Central memory CD8-positive, alpha-beta T cell (primary cell): ENCODE measurements around the gene TOX4.

Experiments
- ATAC-seq: fragments of 150-1000 bp; cut with Tn5 transposase; replicated peaks from 2 replicates; pipeline ENCODE4 v1.10.0; 2022; ENCODE audit warnings: mild to moderate bottlenecking, moderate FRiP score, moderate number of reproducible peaks; ENCODE audit not compliant: poor library complexity, severe bottlenecking; ENCODE audit errors: extremely low read depth
- DNase-seq, 2 donors: peaks; one replicate each; pipeline ENCODE4 v3.0.0; 2021; ENCODE audit warnings: low spot score in 2 of 2
- H3K27ac Mint-ChIP-seq: one replicate; pipeline ENCODE4 v1.8.0; 2022; ENCODE audit warnings: low read depth, mild to moderate bottlenecking, moderate library complexity, mixed read lengths
- H3K27me3 Mint-ChIP-seq: one replicate; pipeline ENCODE4 v1.8.0; 2022; ENCODE audit warnings: mixed read lengths
- H3K36me3 Mint-ChIP-seq: one replicate; pipeline ENCODE4 v1.8.0; 2022; ENCODE audit warnings: mild to moderate bottlenecking, moderate library complexity, mixed read lengths; ENCODE audit not compliant: insufficient read depth
- H3K4me1 Mint-ChIP-seq: one replicate; pipeline ENCODE4 v1.8.0; 2022; ENCODE audit warnings: mixed read lengths
- H3K4me3 Mint-ChIP-seq: one replicate; pipeline ENCODE4 v1.8.0; 2022; ENCODE audit warnings: mild to moderate bottlenecking, moderate library complexity, mixed read lengths
- H3K9me3 Mint-ChIP-seq: one replicate; pipeline ENCODE4 v1.8.0; 2022; ENCODE audit warnings: mixed read lengths

TOX4 gene

GRCh38 chr14:21528381-21529348 lies 51.7 kb downstream of the TOX4 start:
- H3K9me3 Mint-ChIP-seq = no peaks in the 10 kb centered on the region
- no peak overlapping the region for H3K27ac Mint-ChIP-seq
- ATAC-seq (no peak), DNase-seq (no peak)
- peaks cover 18% of the 10 kb centered on the region for H3K4me1 Mint-ChIP-seq
- no peaks in the 10 kb centered on the region for H3K36me3 Mint-ChIP-seq
- no peak overlapping the region for H3K4me3 Mint-ChIP-seq
- peaks cover 17% of the 10 kb centered on the region for H3K27me3 Mint-ChIP-seq

GRCh38 chr14:21529515-21529914 lies 52.5 kb downstream of the TOX4 start:
- Mint-ChIP-seq H3K36me3 (no peaks in the 10 kb centered on the region), H3K9me3 (no peaks in the 10 kb centered on the region), H3K4me3 (no peak overlapping the region), H3K27me3 (peaks cover 24% of the 10 kb centered on the region), H3K27ac (no peak overlapping the region), H3K4me1 (peaks cover 17% of the 10 kb centered on the region)
- ATAC-seq (no peak), DNase-seq (no peak)

- H3K4me1 Mint-ChIP-seq = peaks cover 6% of the 10 kb centered on the region
- ATAC-seq (no peak), DNase-seq (no peak)
- no peaks in the 10 kb centered on the region for H3K36me3 Mint-ChIP-seq
- H3K27ac Mint-ChIP-seq = no peak overlapping the region
- no peaks in the 10 kb centered on the region for H3K9me3 Mint-ChIP-seq
- H3K27me3 Mint-ChIP-seq = peaks cover 62% of the 10 kb centered on the region
- no peak overlapping the region for H3K4me3 Mint-ChIP-seq
Measured at GRCh38 chr14:21533294-21533693, 56.3 kb downstream of the TOX4 start.

- ATAC-seq (no peak), DNase-seq (no peak)
- Mint-ChIP-seq H3K9me3 (no peaks in the 10 kb centered on the region), H3K27ac (no peak overlapping the region), H3K4me3 (no peak overlapping the region), H3K36me3 (no peaks in the 10 kb centered on the region), H3K27me3 (peaks cover 75% of the 10 kb centered on the region), H3K4me1 (peaks cover 6% of the 10 kb centered on the region)
Measured at GRCh38 chr14:21534576-21534975, 57.6 kb downstream of the TOX4 start.

- no peaks in the 10 kb centered on the region for H3K9me3 Mint-ChIP-seq
- no peak for ATAC-seq
- peaks cover 78% of the 10 kb centered on the region for H3K27me3 Mint-ChIP-seq
- H3K4me3 Mint-ChIP-seq = no peak overlapping the region
- H3K36me3 Mint-ChIP-seq = no peaks in the 10 kb centered on the region
- H3K4me1 Mint-ChIP-seq = peaks cover 6% of the 10 kb centered on the region
- no peak for DNase-seq
- H3K27ac Mint-ChIP-seq = no peak overlapping the region
Measured at GRCh38 chr14:21535545-21536417, 58.8 kb downstream of the TOX4 start.

GRCh38 chr14:21536418-21537089 lies 59.6 kb downstream of the TOX4 start:
- Mint-ChIP-seq H3K4me3 (no peak overlapping the region), H3K4me1 (peaks cover 6% of the 10 kb centered on the region), H3K27ac (no peak overlapping the region), H3K36me3 (no peaks in the 10 kb centered on the region), H3K9me3 (no peaks in the 10 kb centered on the region), H3K27me3 (peaks cover 78% of the 10 kb centered on the region)
- DNase-seq = no peak
- no peak for ATAC-seq

- Mint-ChIP-seq H3K9me3 (no peaks in the 10 kb centered on the region), H3K4me1 (peaks cover 6% of the 10 kb centered on the region), H3K27me3 (peaks cover 76% of the 10 kb centered on the region), H3K36me3 (no peaks in the 10 kb centered on the region), H3K27ac (no peak overlapping the region), H3K4me3 (no peak overlapping the region)
- no peak for DNase-seq
- ATAC-seq = no peak
Measured at GRCh38 chr14:21537090-21537424, 60.1 kb downstream of the TOX4 start.

- DNase-seq = no peak
- Mint-ChIP-seq H3K27ac (no peak overlapping the region), H3K4me1 (peaks cover 6% of the 10 kb centered on the region), H3K9me3 (no peaks in the 10 kb centered on the region), H3K36me3 (no peaks in the 10 kb centered on the region), H3K27me3 (peaks cover 82% of the 10 kb centered on the region), H3K4me3 (no peak overlapping the region)
- no peak for ATAC-seq
Measured at GRCh38 chr14:21539189-21539940, 62.4 kb downstream of the TOX4 start.

GRCh38 chr14:21541413-21542074 lies 64.5 kb downstream of the TOX4 start:
- Mint-ChIP-seq H3K4me3 (no peak overlapping the region), H3K27me3 (peaks cover 60% of the 10 kb centered on the region), H3K9me3 (no peaks in the 10 kb centered on the region), H3K4me1 (peaks cover 6% of the 10 kb centered on the region), H3K36me3 (no peaks in the 10 kb centered on the region), H3K27ac (no peak overlapping the region)
- ATAC-seq = no peak
- DNase-seq = no peak

GRCh38 chr14:21543521-21543960 lies 66.5 kb downstream of the TOX4 start:
- DNase-seq = no peak
- Mint-ChIP-seq H3K4me1 (no peaks in the 10 kb centered on the region), H3K27ac (no peak overlapping the region), H3K27me3 (peaks cover 40% of the 10 kb centered on the region), H3K9me3 (no peaks in the 10 kb centered on the region), H3K4me3 (no peak overlapping the region), H3K36me3 (no peaks in the 10 kb centered on the region)
- no peak for ATAC-seq

- Mint-ChIP-seq H3K36me3 (no peaks in the 10 kb centered on the region), H3K27ac (no peak overlapping the region), H3K27me3 (peaks cover 36% of the 10 kb centered on the region), H3K4me3 (no peak overlapping the region), H3K4me1 (no peaks in the 10 kb centered on the region), H3K9me3 (no peaks in the 10 kb centered on the region)
- no peak for ATAC-seq
- no peak for DNase-seq
Measured at GRCh38 chr14:21543963-21544362, 67.0 kb downstream of the TOX4 start.
